WTC11 (cell line): ENCODE measurements around the gene ASIC1. TPM values are rescaled to one million over a fixed set of nuclear protein-coding genes. Genes with fewer than 3 reads are reported as not detected.
A peak's percentile ranks its signal among the peaks of the same experiment; 100 is the strongest.

ENCODE experiments used
- ATAC-seq: fragments of 200-7000 bp; cut with Tn5 transposase; 2 replicates; pipeline ENCODE4 v1.10.0; 2021; ENCODE audit warnings: mild to moderate bottlenecking, moderate library complexity
- CTCF ChIA-PET: fragments of 300-600 bp; sonication (Branson Sonifier 250); formaldehyde crosslinking; loops from one replicate; lab custom pipeline; 2021; ENCODE audit warnings: antibody characterized with exemption; lab: Charles Lee
- POLR2A ChIA-PET: fragments of 350-600 bp; sonication (Branson Sonifier 250); formaldehyde crosslinking; loops from one replicate; lab custom pipeline; 2021; ENCODE audit warnings: antibody characterized with exemption; lab: Charles Lee
- DNase-seq: peaks from one replicate; pipeline ENCODE4 v3.0.0; 2021; ENCODE audit warnings: low spot score
- H3K27ac Mint-ChIP-seq: 2 replicates; pipeline ENCODE4 v1.8.0; 2021; ENCODE audit warnings: mixed read lengths
- H3K27me3 Mint-ChIP-seq: 2 replicates; pipeline ENCODE4 v1.8.0; 2021; ENCODE audit warnings: low read depth, mild to moderate bottlenecking, moderate library complexity, mixed read lengths
- H3K36me3 Mint-ChIP-seq: 2 replicates; pipeline ENCODE4 v1.8.0; 2021; ENCODE audit warnings: mixed read lengths
- H3K4me1 Mint-ChIP-seq: 2 replicates; pipeline ENCODE4 v1.8.0; 2022; ENCODE audit warnings: mixed read lengths
- H3K4me3 Mint-ChIP-seq: 2 replicates; pipeline ENCODE4 v1.8.0; 2021; ENCODE audit warnings: mild to moderate bottlenecking, moderate library complexity, mixed read lengths
- H3K9me3 Mint-ChIP-seq: 2 replicates; pipeline ENCODE4 v1.8.0; 2021; ENCODE audit warnings: mixed read lengths
- ARID4B ChIP-seq: sonication (generic); formaldehyde crosslinking; IDR thresholded peaks from 2 replicates; pipeline ENCODE4 v1.8.0; 2023; ENCODE audit warnings: missing genetic modification reagents, mild to moderate bottlenecking, borderline replicate concordance
- ATF6 ChIP-seq: sonication (generic); formaldehyde crosslinking; IDR thresholded peaks from 2 replicates; pipeline ENCODE4 v1.8.1; 2023; ENCODE audit warnings: mild to moderate bottlenecking, missing genetic modification reagents
- CDX4 ChIP-seq: fragments of 250-450 bp; sonication (Bioruptor Pico); IDR thresholded peaks from 2 replicates; pipeline ENCODE4 v1.9.0; 2021; ENCODE audit warnings: moderate library complexity, mild to moderate bottlenecking, inconsistent platforms, borderline replicate concordance
- CREB1 ChIP-seq: sonication (generic); formaldehyde crosslinking; IDR thresholded peaks from 2 replicates; pipeline ENCODE4 v1.8.0; 2023; ENCODE audit warnings: mild to moderate bottlenecking, missing genetic modification reagents
- CTCF ChIP-seq: fragments of 200-600 bp; IDR thresholded peaks from 2 replicates; pipeline ENCODE4 v1.8.0; 2022; ENCODE audit warnings: antibody characterized with exemption
- FOXP1 ChIP-seq: sonication (generic); formaldehyde crosslinking; IDR thresholded peaks from 2 replicates; pipeline ENCODE4 v1.8.0; 2022; ENCODE audit warnings: missing genetic modification reagents, mild to moderate bottlenecking, moderate library complexity, borderline replicate concordance
- JAZF1 ChIP-seq: fragments of 250-450 bp; sonication (Bioruptor Pico); IDR thresholded peaks from 2 replicates; pipeline ENCODE4 v1.9.0; 2021; ENCODE audit warnings: moderate library complexity, mild to moderate bottlenecking, inconsistent platforms
- RELA ChIP-seq: sonication (generic); formaldehyde crosslinking; IDR thresholded peaks from 2 replicates; pipeline ENCODE4 v1.8.1; 2022; ENCODE audit warnings: missing genetic modification reagents, mild to moderate bottlenecking, borderline replicate concordance
- SP1 ChIP-seq: sonication (generic); formaldehyde crosslinking; conservative IDR thresholded peaks from 2 replicates; pipeline ENCODE4 v1.8.1; 2022; ENCODE audit warnings: missing genetic modification reagents
- TCF7 ChIP-seq: sonication (generic); formaldehyde crosslinking; IDR thresholded peaks from 2 replicates; pipeline ENCODE4 v1.8.0; 2022; ENCODE audit warnings: mild to moderate bottlenecking, low read depth, missing genetic modification reagents, moderate library complexity
- TEAD1 ChIP-seq: sonication (generic); formaldehyde crosslinking; IDR thresholded peaks from 2 replicates; pipeline ENCODE4 v1.8.0; 2022; ENCODE audit warnings: mild to moderate bottlenecking, missing genetic modification reagents
- TEAD4 ChIP-seq: sonication (generic); formaldehyde crosslinking; IDR thresholded peaks from 2 replicates; pipeline ENCODE4 v1.8.0; 2022; ENCODE audit warnings: mild to moderate bottlenecking, missing genetic modification reagents
- ZNF263 ChIP-seq: sonication (generic); formaldehyde crosslinking; IDR thresholded peaks from 2 replicates; pipeline ENCODE4 v1.8.1; 2022; ENCODE audit warnings: low read depth, mild to moderate bottlenecking, moderate library complexity, missing genetic modification reagents
- total RNA-seq: library from RNA; stranded (reverse); gene quantifications from 3 replicates; pipeline ENCODE4 v1.2.3, GENCODE V29; 2021
- TF ChIP-seq, protein P1 (sequence below): sonication (generic); formaldehyde crosslinking; IDR thresholded peaks from 2 replicates; pipeline ENCODE4 v1.8.1; 2023; ENCODE audit warnings: mild to moderate bottlenecking, moderate library complexity, missing genetic modification reagents
- TF ChIP-seq, protein P2 (sequence below): sonication (generic); formaldehyde crosslinking; IDR thresholded peaks from 2 replicates; pipeline ENCODE4 v1.8.0; 2022; ENCODE audit warnings: mild to moderate bottlenecking, missing genetic modification reagents

The ASIC1 gene
- total RNA-seq, 1 experiment from 2014 or later: 4.9 TPM

DNA sequence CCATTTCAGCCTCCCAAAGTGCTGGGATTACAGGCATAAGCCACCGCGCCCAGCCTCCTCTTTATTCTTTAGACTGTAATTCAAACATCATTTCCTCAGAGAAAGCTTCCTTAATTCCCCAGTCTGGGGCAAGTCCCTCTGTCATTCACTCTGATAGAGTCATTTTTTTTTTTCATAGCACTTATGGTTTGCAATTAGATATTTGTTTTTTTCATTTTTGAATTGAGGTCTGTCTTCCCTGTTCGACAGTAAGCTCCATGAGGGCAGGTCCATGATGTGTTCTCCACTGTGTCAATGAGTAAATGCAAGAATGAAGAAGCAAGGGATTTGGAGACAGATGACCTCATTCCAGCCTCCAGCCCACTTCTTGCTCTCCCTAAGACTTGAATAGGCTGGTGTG is 12.1 kb downstream of the ASIC1 start (continued):
- no peak for TF ChIP-seq ATF6 (CRISPR knock-in tag)
- TF ChIP-seq, protein P1, sequence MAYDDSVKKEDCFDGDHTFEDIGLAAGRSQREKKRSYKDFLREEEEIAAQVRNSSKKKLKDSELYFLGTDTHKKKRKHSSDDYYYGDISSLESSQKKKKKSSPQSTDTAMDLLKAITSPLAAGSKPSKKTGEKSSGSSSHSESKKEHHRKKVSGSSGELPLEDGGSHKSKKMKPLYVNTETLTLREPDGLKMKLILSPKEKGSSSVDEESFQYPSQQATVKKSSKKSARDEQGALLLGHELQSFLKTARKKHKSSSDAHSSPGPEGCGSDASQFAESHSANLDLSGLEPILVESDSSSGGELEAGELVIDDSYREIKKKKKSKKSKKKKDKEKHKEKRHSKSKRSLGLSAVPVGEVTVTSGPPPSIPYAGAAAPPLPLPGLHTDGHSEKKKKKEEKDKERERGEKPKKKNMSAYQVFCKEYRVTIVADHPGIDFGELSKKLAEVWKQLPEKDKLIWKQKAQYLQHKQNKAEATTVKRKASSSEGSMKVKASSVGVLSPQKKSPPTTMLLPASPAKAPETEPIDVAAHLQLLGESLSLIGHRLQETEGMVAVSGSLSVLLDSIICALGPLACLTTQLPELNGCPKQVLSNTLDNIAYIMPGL: no peak
- no peak for TF ChIP-seq TCF7 (CRISPR knock-in tag)
- no peak for TF ChIP-seq RELA (CRISPR knock-in tag)
- TF ChIP-seq ARID4B: no peak
- TF ChIP-seq, protein P2, sequence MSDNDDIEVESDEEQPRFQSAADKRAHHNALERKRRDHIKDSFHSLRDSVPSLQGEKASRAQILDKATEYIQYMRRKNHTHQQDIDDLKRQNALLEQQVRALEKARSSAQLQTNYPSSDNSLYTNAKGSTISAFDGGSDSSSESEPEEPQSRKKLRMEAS (CRISPR knock-in tag): no peak
- TF ChIP-seq CDX4: no peak
- no peak for TF ChIP-seq TEAD1 (CRISPR knock-in tag)
- no peak for TF ChIP-seq CREB1 (CRISPR knock-in tag)
- TF ChIP-seq TEAD4 (CRISPR knock-in tag): no peak
- no peak for TF ChIP-seq ZNF263 (CRISPR knock-in tag)

- Mint-ChIP-seq H3K4me1 (peaks cover 20% of the 10 kb centered on the region), H3K4me3 (no peak overlapping the region), H3K9me3 (no peaks in the 10 kb centered on the region), H3K27ac (no peak overlapping the region), H3K27me3 (no peaks in the 10 kb centered on the region), H3K36me3 (no peaks in the 10 kb centered on the region)
- peak; percentile 61 for ATAC-seq
- DNase-seq: peak; percentile 84
- CTCF ChIA-PET: interaction anchor here (0.5 to 10.9 kb wide), 58 partner anchors 9 to 1261 kb away, joined by 3 to 219 read pairs (median 4); partner anchors contain the start of genes AQP5, AQP6, CERS5 and COX14
- TF ChIP-seq JAZF1 (no peak), CTCF (peak; percentile 91), SP1 (CRISPR knock-in tag) (0 out of 2 replicates have a peak, but pooled peaks have one; percentile 21), FOXP1 (0 out of 2 replicates have a peak, but pooled peaks have one; percentile 37)
- POLR2A ChIA-PET: interaction anchor here (1.0 to 1.2 kb wide), 3 partner anchors 14 to 103 kb away, joined by 3 to 4 read pairs (median 3); no protein-coding TSS in a partner anchor
Observed at GRCh38 chr12:50070314-50071060, 13.1 kb downstream of the ASIC1 start.
